DMS153 treated with DMSO at 0.1 percent for 48 hours (cell line): Measurements from ENCODE around the gene PEX10.

Source experiments
- DNase-seq: peaks from one replicate; lab custom pipeline; 2025; ENCODE audit not compliant: unreplicated experiment; lab: John Stamatoyannopoulos, UW

PEX10 gene

GRCh38 chr1:2354511-2355372 lies 57.6 kb downstream of the PEX10 start:
- no peak for DNase-seq
